Midbrain (tissue), 1 donor: ENCODE data around the gene UBE2I.

Experiments
- DNase-seq: peaks from one replicate; lab custom pipeline; 2025; lab: John Stamatoyannopoulos, UW

UBE2I gene

GRCh38 chr16:1330931-1331711 lies 21.7 kb downstream of the UBE2I start:
- DNase-seq, result no peak

- DNase-seq, result no peak
Observed at GRCh38 chr16:1331712-1332617, 22.5 kb downstream of the UBE2I start.

GRCh38 chr16:1332618-1333148 lies 23.2 kb downstream of the UBE2I start:
- no peak for DNase-seq

GRCh38 chr16:1333149-1333812 lies 23.8 kb downstream of the UBE2I start, which contains the start of gene BAIAP3:
Gene BAIAP3 (plus strand): TSS chr16:1333645. CDS start chr16:1338550, 4,905 bp downstream.
- DNase-seq, result peak; percentile 3

GRCh38 chr16:1333854-1334700 lies 24.6 kb downstream of the UBE2I start:
- DNase-seq, result no peak

GRCh38 chr16:1334739-1335138 lies 25.3 kb downstream of the UBE2I start:
- DNase-seq, result no peak

GRCh38 chr16:1335211-1335971 lies 26.0 kb downstream of the UBE2I start:
- DNase-seq, result peak; percentile 50

GRCh38 chr16:1335996-1336395 lies 26.6 kb downstream of the UBE2I start:
- DNase-seq, result peak; percentile 9

- DNase-seq, result no peak
Observed at GRCh38 chr16:1336619-1337018, 27.2 kb downstream of the UBE2I start.

GRCh38 chr16:1337486-1337885 lies 28.1 kb downstream of the UBE2I start:
- no peak for DNase-seq

GRCh38 chr16:1338119-1338730 lies 28.8 kb downstream of the UBE2I start:
- DNase-seq, result no peak

GRCh38 chr16:1338855-1339675 lies 29.6 kb downstream of the UBE2I start:
- no peak for DNase-seq

- no peak for DNase-seq
Observed at GRCh38 chr16:1340730-1341494, 31.5 kb downstream of the UBE2I start.

- no peak for DNase-seq
Observed at GRCh38 chr16:1341495-1342420, 32.3 kb downstream of the UBE2I start.

GRCh38 chr16:1342526-1343427 lies 33.3 kb downstream of the UBE2I start:
- peak; percentile 77 for DNase-seq
